ENCODE data around the gene SH2D3C.

Gene SH2D3C

DNA sequence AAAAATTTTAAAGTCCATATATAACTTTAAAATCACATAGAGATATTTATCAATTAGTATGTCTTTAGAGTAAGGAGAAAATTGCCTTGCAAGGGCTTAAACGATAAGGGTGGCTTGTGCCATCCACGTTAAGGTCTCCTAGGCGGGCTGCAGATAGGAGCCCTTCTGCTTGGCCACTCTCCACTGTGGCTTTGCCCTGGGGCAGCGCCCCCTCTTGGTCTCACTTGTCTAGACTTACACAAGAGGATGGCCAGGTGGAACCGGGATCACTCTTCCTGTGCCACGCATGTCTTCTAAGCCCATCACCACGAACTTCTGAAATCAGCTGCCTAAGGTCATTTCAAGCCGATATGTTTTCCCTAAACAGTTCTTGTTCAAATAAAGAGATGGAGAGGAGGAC is 27.2 kb upstream of the SH2D3C start:
- peak; percentile 14 for DNase-seq

DNA sequence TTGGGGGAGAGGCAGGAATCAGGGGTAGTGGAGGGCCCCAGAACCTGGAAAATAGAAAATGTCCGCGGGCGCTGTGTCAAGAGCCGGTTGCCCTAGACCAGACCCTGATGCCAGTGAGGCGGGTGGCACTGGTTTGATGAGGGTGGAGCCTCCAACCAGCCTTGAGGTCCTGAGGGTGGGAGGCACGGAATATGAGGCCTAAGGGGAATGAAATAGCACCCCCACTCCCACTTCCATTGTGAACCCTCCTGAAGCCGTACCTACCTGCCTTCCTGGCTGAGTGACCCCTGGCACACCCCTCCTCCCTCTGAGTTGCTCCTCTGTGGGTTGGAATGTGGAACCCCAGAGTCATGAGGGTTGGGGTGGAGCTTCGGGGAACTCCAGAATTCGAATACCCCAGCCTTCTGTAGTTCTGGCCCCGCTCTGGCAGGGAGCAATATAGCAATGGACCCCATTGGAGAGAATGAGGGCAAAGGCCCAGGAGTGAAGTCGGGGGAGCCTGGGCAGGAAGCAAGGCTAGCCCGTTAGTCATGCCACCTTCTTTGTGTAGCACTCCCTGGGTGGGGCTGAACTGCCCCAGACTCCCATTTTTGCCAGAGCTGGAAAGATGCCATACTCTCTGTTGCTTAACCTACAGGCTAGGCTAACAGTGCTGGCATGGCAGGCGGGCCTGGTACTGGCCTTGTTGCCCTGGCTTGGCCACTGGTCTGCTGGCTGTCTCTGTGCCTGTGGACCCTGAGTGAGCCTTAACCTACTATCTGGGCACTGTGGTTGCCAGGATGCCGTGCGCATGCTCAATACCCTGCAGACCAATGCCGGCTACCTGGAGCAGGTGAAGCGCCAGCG is 25.3 kb upstream of the SH2D3C start:
- no peak for DNase-seq

DNA sequence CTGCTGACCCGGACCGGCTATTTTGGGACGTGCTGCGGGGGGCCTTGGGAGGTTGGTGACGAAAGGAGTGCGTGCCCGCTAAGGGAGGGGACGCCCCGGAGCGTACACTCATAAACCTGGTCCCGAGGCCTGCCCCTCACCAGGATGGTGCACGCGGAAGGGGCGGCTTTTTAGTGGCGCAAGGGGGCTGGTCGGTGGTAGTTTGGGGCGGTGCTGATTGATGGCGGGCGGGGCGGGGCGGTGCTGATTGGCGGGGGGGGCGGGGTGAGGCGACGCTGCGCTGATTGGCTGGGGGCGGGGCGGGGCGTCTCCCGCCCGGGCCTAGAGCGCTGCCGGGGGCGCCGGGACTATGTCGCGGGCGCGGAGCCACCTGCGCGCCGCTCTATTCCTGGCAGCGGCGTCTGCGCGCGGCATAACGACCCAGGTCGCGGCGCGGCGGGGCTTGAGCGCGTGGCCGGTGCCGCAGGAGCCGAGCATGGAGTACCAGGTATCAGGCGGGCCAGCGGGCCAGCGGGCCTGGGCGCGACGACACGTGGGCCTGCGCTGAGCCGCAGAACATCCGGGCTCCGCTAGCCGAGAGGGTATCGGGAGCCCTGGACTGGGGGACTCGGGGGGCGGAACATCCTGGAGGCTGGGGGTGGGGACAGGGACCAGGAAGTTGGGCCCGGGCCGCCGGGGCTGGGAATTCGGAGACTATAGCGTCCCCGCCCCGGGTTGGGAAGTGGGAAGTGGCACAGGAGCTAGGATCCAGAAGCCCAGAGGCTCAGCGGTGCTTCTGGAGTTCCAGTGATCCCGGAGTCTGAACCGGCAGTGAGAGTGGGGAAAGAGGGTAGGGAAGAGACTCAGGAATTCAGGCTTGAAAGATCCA is 24.3 kb upstream of the SH2D3C start, which contains the start of gene FPGS:
Gene FPGS (plus strand): TSS at position 307 of the 868 bp plus-strand sequence. CDS start 43 bp downstream, at position 350.
- peak; percentile 64 for DNase-seq

DNA sequence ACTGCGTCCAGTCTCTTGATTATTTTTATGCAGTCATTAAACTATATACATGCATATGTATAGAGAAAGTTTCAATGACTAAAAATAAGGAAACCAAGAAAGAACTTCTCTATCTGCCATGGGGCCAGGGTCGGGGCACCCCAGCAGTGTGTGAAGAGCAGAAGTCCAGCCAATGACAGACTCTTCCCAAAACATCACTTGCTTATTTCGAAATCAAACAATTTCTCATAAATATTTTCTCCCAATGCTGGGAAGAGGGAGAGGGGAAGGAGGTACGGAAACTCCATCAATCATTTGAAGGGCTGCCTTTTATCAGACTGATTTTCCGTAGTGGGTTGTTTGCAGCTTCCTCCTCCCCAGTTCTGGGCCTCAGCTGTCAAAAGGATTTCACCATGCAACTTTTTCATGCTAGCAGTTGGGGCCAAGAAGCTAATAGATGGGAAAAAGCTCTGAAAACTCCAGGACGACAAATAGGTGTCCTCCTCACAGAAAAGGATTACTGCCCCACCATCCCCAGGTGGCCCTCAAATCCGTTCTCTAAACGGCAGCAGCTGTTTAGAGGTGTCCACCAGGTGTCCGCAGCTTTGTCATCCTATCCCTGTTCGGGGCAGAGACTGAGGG is 23.6 kb upstream of the SH2D3C start:
- no peak for DNase-seq

DNA sequence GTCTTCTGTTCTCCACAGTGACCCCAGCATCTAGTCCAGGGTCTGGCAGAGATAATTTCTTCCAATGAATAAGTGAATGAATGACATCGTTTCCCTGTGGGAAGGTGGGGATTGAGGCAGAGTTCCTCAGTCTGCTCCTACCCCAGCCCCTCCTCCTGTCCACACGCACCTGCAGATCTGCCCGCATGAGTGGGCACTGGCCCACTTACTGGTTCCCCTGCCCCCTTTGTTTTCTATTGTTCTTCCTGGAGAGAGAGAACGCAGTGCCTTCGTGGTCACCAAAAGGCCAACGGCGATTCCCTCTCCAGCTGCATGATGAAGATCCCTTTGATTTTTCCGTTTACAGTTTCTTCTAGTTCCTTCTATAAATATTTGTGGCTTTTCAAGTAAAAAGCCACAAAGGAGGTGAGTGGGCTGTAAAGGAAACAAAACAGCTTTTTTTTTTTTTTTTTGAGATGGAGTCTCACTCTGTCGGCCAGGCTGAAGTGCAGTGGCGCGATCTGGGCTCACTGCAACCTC is 18.4 kb upstream of the SH2D3C start:
- DNase-seq, result no peak

DNA sequence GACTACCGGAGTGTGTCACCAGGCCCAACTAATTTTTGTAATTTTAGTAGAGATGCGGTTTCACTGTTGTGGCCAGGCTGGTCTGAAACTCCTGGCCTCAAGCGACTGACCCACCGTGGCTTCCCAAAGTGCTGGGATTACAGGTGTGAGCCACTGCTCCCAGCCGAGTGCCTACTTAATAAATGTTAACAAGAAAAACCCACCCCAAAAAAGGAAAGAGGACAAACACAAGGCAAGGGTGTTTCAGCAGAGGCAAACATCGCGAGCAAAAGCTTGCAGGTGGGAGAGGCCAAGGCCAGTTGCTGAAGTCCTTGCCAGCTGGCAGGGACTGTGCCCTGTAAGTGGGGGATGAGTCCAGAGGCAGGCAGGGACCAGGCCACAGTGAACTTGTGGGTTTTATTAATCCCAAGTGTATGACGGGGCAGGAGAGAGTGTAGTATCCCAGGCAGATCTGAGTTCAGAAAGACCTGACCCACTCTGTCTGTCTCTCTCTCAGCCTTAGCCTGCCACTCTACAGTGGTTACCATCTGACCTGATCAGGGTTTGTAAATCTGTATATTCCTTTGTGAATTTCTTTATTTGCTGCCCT is 17.9 kb upstream of the SH2D3C start:
- DNase-seq, result peak; percentile 25

DNA sequence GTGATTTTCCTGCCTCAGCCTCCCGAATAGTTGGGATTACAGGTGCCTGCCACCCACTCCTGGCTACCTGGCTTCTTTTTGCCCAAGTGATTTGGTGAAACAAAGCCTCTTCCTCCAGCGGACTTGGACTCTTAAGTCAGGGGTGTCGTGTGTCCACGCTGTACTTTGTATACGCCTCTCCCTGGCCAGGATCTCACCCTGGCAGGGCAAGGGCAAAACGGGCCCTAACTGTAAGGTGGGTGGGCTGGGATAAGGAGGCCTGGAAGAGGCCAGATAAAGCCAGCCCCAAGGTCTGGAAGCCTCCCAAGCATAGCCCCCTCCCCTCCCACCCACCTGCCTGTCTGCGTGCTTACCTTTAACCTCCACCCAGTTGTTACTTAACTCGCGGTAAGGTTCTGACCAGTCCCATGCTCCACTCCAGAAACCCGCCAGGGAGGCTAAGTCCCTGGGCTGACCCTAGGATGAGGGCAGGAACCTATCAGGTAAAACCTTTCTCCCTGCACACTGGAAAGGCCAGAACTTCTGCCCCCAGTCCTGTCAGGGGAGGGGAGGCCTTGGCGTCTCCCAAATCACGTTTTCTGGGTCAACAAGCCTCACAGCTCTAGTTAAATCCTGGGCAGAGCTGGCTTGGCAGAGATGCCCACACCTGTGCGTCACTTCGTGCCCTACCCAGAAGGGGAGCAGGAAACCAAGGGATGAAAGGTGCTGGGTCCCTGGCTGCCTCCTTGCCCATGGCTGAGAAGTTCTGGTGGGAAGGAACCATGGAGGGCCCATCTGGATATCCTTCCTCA is 15.7 kb upstream of the SH2D3C start:
- DNase-seq, result no peak

DNA sequence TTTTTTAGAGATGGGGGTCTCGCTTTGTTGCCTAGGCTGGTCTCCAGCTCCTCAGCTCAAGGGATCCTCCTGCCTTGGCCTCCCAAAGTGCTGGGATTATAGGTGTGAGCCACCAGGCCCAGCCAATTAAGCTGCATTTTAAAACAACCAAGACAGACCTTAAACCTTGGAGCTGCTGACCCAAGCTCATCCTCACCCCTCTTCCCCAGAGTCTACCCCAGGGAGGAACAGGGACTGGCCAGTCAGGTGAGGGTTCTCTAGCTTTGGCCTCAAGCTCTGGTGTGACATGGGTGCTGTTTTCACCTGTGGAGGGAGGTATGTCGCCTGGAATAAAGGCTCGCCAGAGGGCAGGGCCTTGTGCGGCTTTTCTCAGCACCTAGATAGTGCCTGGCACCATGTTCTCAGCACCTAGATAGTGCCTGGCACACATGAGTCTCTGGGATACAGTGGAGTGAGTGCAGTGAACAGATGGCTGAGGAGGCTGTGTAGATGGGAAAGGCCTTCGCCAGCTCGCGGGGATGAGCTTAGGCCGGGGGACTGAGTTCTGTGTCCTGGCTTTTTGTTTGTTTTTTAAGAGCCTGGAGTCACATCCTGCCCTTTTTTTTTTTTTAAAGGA is 14.7 kb upstream of the SH2D3C start:
- no peak for DNase-seq

DNA sequence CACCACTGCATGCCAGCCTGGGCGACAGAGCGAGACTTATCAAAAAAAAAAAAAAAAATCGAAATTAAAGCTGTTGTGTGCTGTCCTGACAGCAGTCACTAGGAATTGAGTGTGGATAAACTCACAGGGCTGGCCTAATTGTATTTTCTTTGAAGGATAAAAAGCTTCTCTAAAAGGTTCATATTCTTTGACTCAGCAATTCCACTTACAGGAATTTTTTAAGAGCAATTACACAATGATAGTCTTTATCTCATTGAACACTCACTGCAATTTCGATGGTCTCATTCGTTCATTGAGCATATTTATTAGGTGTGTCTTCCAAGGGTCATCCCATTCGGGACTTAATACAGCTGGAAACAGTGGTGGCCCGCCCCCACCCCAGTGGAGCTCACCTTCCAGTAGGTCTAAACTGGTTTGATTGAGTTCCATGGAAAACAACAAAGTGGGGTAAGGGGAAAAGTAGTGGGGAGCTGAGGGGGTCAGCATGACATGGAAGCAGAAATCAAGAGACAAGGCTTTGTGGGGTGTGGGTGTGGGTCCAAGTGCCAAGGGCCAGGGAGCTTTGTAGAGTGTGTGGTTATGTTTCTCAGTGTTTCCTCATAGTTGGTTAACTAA is 14.1 kb upstream of the SH2D3C start:
- DNase-seq, result no peak

DNA sequence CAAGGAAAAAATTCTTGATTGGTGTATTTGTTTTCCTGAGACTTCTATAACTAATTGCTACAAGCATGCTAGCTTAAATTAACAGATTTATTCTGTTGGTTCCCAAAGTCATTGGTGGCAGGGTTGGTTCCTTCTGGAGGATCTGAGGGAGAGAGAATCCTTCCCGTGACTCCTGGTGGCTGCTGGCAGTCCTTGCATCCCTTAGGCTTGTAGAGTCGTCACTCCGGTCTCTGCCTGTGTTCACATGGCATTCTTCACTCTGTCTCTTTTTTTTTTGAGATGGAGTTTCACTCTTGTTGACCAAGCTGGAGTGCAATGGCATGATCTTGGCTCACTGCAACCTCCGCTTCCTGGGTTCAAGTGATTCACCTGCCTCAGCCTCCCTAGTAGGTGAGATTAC is 12.6 kb upstream of the SH2D3C start:
- no peak for DNase-seq

DNA sequence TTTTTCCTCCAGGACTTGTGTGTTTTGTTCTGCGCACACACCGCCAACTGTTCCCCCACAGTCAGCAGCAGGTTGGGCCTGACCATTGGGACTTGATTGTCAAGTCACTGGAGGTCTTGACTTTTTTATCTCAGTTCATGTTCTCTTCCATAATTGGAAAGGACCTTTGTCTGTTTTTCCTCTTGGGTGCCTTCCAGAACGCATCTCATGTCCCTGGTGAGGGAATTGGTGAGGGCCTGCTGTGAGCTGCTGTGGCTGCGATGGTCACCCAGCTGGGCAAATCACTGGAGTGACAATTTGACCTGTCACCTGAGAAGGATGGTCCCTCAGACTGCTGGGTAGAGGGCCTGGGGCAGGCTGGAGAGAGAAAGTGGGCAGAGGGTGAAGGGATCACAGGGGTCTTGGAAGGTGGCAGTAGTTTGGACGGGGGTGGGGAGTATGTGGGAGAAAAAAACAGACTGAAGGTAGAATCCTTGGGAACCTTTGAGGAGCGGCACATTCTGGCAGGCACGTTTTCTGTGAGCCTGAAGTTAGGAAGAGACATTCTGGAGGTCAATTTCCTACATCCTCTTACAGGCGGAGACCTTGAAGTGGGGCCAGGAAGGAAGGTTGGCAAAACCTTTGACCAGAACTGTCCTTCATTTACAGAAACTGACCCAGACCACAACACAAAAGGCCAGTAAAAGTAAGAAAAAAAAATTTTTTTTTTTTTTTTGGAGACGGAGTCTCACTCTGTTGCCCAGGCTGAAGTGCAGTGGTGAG is 11.8 kb upstream of the SH2D3C start:
- no peak for DNase-seq

DNA sequence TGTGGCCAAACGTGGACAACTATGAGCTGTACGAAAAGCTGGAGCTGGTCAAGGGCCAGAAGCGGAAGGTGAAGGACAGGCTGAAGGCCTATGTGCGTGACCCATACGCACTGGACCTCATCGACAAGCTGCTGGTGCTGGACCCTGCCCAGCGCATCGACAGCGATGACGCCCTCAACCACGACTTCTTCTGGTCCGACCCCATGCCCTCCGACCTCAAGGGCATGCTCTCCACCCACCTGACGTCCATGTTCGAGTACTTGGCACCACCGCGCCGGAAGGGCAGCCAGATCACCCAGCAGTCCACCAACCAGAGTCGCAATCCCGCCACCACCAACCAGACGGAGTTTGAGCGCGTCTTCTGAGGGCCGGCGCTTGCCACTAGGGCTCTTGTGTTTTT is 10.7 kb upstream of the SH2D3C start:
- DNase-seq, result no peak

DNA sequence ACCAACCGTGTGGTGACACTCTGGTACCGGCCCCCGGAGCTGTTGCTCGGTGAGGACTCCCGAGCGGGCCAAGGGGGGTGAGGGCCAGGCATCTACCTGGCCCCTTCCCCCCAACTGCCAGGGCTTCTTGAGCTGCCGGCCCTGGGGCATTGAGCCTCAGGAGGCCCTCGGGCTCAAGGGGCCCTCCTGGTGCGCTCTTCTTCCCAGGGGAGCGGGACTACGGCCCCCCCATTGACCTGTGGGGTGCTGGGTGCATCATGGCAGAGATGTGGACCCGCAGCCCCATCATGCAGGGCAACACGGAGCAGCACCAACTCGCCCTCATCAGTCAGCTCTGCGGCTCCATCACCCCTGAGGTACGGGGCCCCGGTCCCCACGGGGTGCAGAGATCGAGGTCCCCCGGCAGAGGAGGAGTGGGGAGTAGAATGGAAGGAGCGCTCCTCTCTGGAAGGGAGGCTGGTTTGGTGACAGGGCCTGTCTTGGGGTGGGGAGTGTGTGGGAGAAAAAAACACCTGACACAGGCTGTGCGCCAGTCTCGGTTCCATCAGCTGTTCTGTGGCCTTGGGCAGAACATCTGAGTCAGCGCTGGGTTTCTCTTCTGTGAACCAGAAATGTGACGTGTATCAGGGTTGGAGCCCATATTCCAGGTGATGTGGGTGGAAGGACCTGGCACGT is 10.0 kb upstream of the SH2D3C start:
- no peak for DNase-seq

DNA sequence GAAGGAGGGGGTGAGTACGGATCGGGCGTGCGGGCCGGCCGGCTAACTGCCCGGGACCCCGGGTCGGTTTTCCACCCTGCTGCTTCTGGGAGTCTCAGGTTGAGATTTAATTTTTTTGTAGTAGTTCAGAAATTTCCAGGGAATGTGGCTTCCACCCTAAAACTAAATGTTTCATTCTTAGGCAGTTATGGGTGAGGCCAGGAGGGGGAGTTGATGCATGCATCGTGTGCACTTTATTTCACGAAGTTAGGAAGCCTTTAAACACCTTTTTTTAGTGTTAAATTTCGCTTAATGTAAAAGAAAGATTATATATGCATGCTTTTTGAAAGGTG is 8.3 kb upstream of the SH2D3C start:
- DNase-seq, result no peak

DNA sequence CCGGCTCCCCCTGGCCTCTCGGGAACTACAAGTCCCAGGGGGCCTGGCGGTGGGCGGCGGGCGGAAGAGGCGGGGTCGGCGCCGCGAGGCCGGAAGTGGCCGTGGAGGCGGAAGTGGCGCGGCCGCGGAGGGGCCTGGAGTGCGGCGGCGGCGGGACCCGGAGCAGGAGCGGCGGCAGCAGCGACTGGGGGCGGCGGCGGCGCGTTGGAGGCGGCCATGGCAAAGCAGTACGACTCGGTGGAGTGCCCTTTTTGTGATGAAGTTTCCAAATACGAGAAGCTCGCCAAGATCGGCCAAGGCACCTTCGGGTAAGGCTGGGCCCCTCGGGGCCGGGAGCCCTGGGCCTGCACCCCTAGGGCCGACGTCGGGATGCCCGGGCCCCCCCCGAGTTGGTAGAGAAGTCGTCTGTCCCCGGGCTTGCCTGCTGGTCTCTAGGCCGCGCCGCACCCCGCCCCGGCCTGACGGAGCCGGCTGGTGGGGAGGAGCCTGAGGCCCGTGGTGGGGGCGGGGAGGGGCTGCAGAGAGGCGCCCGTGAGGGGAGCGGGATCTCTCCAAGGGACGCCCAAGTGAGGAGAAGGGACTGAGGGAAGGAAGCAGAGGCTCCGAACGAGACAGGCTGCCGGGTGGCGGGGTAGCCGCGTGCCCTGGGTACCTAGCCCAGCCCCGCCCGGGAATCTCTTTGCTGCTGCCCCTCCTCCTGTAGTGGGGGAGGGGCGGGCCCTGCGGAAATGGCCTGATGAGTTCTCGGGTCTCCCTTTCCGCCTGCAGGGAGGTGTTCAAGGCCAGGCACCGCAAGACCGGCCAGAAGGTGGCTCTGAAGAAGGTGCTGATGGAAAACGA is 7.7 kb upstream of the SH2D3C start, which contains the start of gene CDK9:
Gene CDK9 (plus strand): TSS at position 102 of the 840 bp plus-strand sequence. CDS start 115 bp downstream, at position 217.
- DNase-seq, result peak; percentile 41

DNA sequence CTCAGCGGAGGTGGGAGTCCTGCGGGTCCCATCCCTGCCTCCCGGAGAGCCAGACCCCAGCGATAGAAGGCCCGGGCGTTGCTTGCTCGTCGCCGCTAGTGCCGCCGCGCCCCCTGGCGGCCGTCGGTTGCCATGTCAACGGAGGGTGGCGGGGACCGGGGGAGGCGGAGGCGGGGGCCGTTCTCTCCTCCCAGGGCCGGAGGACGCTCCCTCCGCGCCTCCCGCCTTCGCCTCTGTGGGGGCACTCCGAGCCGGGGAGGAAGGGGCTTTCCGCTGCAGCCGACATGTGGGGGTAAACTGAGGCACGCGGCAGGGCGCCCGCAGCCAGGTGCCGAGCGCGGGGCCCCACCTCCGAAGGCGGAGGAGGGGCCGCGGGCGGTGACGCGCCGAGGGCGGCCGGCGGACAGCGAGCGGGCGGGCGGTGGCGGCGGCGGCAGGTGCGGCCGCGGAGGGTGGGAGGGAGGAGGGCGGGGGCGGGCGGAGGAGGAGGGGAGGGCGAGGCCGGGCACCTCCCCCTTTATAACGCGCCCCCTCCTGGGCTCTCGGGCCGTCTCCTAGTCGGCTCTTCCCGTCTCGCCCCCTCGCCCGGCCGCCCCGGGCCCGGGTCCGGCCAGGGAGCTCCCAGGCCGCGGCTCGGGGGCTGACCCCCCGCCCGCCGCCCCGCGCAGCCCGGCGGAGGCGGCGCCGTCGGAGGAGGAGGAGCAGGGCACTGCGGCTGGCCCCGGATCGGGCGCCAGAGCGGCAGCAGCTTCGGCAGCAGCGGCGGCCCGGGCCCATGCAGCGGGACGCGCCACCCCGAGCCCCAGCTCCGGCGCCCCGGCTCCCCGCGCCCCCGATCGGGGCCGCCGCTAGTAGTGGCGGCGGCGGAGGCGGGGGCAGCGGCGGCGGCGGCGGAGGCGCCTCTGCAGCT is 6.8 kb upstream of the SH2D3C start:
- peak; percentile 30 for DNase-seq

All from SHP77 treated with DMSO at 0.1 percent for 48 hours (cell line).